ENCODE data around the gene RABGAP1L. TPM values are rescaled to one million over a fixed set of nuclear protein-coding genes. Genes with fewer than 3 reads are reported as not detected.
A peak's percentile ranks its signal among the peaks of the same experiment; 100 is the strongest.

RABGAP1L gene
- total RNA-seq, 2 donors from 2014 or later = 148 to 174 TPM

- no peaks in the 10 kb centered on the region for H3K4me1 ChIP-seq
- no peaks in the 10 kb centered on the region for H3K9me3 ChIP-seq
- no peak for DNase-seq (ENCODE audit: low spot score)
- no peak overlapping the region for H3K4me3 ChIP-seq
- H3K36me3 ChIP-seq = no peaks in the 10 kb centered on the region
- no peaks in the 10 kb centered on the region for H3K27me3 ChIP-seq
- no peak overlapping the region for H3K27ac ChIP-seq
- peak; percentile 45 to 80 for TF ChIP-seq CTCF (IDR thresholded peaks at IDR 0.05)
These were observed 610.7 kb downstream of the RABGAP1L start for GRCh38 chr1:174769961-174770549.

GRCh38 chr1:174775621-174776020 is 616.3 kb downstream of the RABGAP1L start:
- no peak overlapping the region for H3K27ac ChIP-seq
- no peak for TF ChIP-seq CTCF (IDR thresholded peaks at IDR 0.05)
- no peak overlapping the region for H3K4me3 ChIP-seq
- no peaks in the 10 kb centered on the region for H3K4me1 ChIP-seq
- no peaks in the 10 kb centered on the region for H3K27me3 ChIP-seq
- H3K9me3 ChIP-seq = no peaks in the 10 kb centered on the region
- H3K36me3 ChIP-seq = no peaks in the 10 kb centered on the region
- DNase-seq (ENCODE audit: low spot score) = no peak

GRCh38 chr1:174777262-174777661 is 617.9 kb downstream of the RABGAP1L start:
- TF ChIP-seq CTCF (IDR thresholded peaks at IDR 0.05) = no peak
- H3K27me3 ChIP-seq = no peaks in the 10 kb centered on the region

GRCh38 chr1:174785510-174785909 is 626.2 kb downstream of the RABGAP1L start:
- H3K27me3 ChIP-seq = no peaks in the 10 kb centered on the region
- no peak overlapping the region for H3K4me3 ChIP-seq
- H3K4me1 ChIP-seq = no peaks in the 10 kb centered on the region
- no peaks in the 10 kb centered on the region for H3K9me3 ChIP-seq
- TF ChIP-seq CTCF (IDR thresholded peaks at IDR 0.05) = no peak
- no peak overlapping the region for H3K27ac ChIP-seq
- DNase-seq (ENCODE audit: low spot score) = no peak
- no peaks in the 10 kb centered on the region for H3K36me3 ChIP-seq

More at GRCh38 chr1:174777262-174777661, 617.9 kb downstream of the RABGAP1L start:
- Histone ChIP-seq H3K36me3 (no peaks in the 10 kb centered on the region), H3K4me3 (no peak overlapping the region), H3K27ac (no peak overlapping the region), H3K9me3 (no peaks in the 10 kb centered on the region), H3K4me1 (no peaks in the 10 kb centered on the region)
- no peak for DNase-seq (ENCODE audit: low spot score)

- Histone ChIP-seq H3K4me3 (no peak overlapping the region), H3K36me3 (no peaks in the 10 kb centered on the region), H3K27me3 (no peaks in the 10 kb centered on the region), H3K9me3 (no peaks in the 10 kb centered on the region), H3K27ac (no peak overlapping the region), H3K4me1 (no peaks in the 10 kb centered on the region)
- DNase-seq (ENCODE audit: low spot score) = no peak
- no peak for TF ChIP-seq CTCF (IDR thresholded peaks at IDR 0.05)
These were observed 627.0 kb downstream of the RABGAP1L start for GRCh38 chr1:174786358-174786757.

GRCh38 chr1:174786760-174787159 is 627.4 kb downstream of the RABGAP1L start:
- Histone ChIP-seq H3K4me1 (no peaks in the 10 kb centered on the region), H3K27me3 (no peaks in the 10 kb centered on the region), H3K36me3 (no peaks in the 10 kb centered on the region), H3K27ac (no peak overlapping the region), H3K9me3 (no peaks in the 10 kb centered on the region), H3K4me3 (no peak overlapping the region)
- no peak for DNase-seq (ENCODE audit: low spot score)
- no peak for TF ChIP-seq CTCF (IDR thresholded peaks at IDR 0.05)
